Middle frontal gyrus (tissue), 1 donor: ENCODE data around the gene LILRA2.
"Not testable (repeated sequence)": the region's sequence is repeated elsewhere in the genome, so short reads cannot be mapped to it uniquely, and the experiment has no call there.

Experiments used
- DNase-seq: peaks from one replicate; pipeline ENCODE4 v3.0.0-alpha.2; 2015; ENCODE audit warnings: low spot score; ENCODE audit errors: extremely low spot score

LILRA2 gene

DNA sequence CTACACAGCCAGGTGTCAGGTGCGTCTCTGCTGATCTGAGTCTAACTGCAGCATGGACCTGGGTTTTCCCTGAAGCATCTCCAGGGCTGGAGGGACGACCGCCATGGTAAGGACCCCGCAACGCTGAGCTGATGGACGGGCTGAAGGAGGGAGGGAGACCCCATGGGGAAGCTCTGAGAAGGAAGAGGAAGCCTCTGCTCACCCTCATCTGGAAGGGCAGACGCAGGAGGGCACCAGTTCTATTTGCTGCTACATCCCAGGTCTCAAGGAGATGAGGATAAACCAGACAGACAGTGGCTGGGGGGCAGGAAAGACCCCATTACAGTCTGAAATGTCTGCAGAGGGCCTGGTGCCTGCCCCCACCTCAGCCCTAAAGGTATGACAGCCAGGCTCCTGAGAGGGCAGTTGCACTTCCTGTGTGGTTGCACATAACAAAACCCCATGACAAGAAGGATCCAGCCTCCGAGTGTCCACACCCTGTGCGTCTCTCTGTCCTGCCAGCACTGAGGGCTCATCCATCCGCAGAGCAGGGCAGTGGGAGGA is at the start of gene LILRA2:
Gene LILRA2 (plus strand): TSS at position 461 of the 543 bp plus-strand sequence. CDS start 89 bp downstream, outside the sequence.
- no peak for DNase-seq

DNA sequence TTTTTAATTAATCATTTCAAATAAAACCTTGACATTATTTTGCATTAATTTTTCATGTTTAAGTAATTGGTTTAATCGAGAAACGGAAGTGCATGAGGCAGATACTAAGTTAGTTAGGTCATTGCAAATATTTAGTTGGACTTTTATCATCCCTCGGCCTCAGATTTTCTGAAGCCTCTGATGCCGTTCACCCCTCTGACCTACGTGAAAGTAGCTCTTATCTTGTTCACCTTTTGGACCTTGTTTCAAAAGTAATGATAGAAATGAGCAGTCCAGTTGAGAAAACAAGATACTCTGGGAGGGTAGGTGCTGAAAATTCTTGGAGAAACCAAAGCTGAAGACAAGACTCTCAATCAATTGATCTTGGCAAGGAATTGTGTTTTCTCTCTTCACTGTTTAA is 48.0 kb upstream of the LILRA2 start:
- DNase-seq: no peak

DNA sequence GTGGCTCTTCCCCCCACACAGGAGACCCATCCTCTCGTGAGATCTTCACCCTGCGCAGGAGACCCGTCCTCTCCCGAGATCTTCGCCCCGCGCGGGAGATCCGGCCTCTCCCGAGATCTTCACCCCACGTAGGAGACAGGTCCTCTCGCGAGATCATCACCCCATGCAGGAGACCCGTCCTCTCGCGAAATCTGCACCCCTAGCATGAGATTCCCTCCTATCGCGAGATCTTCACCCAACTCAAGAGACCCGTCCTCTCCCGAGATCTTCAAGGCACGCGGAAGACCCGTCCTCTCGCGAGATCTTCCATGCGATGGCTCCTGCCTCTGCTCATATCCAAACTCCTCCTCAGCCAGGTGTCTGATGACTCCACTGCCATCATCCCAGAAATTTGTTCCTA is 46.6 kb upstream of the LILRA2 start:
- no peak for DNase-seq

DNA sequence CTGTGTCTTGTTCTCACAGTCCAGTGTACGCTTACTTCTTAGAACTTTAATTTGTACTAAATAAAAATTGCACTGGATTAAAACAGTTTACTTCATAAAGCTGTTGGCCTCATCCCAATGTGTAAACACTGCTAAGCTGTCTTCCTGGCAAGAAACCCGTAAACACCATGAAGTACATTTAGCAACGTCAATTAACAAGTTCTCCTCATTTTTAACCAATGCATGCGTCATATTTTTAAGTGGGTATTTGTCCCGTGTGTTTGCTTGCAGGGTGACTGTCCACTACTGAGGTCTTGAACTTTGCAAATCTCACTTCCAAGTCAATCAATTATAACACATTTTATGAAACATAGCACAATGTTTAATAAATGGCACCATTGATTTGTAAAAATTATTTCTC is 42.7 kb upstream of the LILRA2 start:
- no peak for DNase-seq

DNA sequence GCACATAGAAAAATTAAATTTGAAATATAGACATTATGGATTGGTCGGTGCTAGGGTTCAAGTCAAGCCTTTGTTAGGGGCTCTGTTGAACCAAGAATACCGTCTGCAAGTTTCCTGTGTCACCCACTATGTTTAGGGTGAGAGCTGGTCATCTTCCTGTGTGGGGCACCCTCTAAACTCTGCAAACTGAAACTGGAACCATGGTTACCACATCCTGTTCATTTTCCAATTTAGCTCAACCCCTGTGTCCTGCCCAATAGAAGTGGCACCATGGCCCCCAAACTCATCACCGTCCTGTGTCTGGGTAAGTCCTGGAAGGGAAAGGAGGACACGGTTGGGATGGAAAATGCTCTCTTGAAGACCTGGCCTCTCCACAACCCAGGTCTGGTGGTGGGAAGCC is 41.1 kb upstream of the LILRA2 start:
- no peak for DNase-seq

DNA sequence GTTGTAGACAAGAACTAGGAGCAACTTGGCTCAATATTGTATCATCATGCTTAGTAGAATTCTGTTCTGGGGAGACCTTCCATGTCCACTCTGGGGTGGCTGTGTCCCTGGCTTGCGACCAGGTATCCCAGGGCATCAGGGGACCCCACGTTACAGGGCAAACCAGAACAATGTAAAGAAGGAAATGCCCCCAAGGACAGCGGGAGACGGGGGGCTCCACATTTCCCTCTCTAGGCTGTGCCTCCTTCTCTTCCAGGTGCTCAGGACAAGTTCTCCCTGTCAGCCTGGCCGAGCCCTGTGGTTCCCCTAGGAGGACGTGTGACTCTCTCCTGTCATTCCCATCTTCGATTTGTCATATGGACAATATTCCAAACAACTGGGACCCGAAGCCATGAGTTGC is 40.1 kb upstream of the LILRA2 start:
- no peak for DNase-seq

DNA sequence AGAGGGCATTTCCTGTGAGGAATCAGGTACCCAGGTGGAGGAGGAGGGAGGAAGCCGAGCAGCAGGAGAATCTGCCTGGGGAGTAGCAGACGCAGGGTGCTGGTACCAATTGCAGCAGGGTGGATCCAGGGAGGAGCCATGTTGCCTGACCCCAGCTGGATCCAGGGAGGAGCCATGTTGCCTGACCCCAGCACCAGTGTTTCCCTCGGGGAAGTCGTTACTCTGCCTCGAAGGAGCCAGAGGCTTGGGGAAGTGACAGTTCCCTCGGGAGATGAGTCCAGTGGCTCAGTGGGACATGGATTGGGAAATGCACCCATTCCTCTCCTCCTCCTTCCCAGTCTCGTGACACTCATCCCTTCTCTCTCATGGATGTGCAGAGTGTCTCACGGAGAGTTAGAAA is 39.4 kb upstream of the LILRA2 start:
- no peak for DNase-seq

DNA sequence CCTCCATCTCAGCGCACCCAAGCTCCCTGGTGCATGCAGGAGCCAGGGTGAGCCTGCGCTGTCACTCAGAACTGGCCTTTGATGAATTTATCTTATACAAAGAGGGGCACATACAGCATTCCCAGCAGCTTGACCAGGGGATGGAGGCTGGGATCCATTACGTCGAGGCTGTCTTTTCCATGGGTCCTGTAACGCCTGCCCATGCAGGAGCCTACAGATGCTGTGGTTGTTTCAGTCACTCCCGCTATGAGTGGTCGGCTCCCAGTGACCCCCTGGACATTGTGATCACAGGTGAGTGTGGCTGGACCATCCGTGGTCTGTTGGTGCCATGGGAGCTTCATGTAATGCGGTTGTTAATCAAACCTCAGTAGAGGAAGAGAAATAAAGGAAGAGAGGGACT is 38.0 kb upstream of the LILRA2 start:
- no peak for DNase-seq

DNA sequence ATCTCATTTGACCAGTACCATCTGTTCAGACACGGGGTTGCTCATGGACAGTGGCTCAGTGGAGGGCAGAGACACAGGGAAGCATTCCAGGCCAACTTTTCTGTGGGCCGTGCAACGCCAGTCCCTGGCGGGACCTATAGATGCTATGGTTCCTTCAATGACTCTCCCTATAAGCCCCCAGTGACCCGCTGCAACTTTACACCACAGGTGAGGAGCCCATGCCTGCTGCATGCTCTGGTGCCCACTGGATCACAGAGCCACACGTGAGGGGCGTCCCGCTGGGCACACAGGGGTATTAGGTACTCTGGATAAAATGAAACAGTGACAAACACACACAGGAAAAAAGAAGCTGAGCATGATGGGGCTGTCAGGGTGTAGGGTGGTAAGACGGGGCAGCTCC is 36.6 kb upstream of the LILRA2 start:
- DNase-seq: no peak

DNA sequence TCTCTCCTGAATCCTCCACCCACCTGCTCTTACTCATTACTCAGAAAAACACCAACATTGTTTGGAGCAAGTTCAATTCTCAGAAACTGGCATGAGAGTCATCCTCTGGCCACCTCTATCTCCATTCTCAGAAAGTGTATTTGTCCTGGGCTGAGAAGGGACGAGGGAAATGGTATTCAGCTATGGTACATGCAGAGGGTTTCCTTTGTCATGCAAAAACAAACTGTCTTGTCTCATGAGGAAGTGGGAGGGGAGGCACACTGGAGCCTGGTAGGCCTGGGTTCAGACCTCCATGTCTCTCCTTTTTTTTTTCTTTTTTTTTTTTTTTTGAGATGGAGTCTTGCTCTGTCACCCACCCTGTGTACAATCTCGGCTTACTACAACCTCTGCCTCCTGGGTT is 31.9 kb upstream of the LILRA2 start:
- DNase-seq: no peak

DNA sequence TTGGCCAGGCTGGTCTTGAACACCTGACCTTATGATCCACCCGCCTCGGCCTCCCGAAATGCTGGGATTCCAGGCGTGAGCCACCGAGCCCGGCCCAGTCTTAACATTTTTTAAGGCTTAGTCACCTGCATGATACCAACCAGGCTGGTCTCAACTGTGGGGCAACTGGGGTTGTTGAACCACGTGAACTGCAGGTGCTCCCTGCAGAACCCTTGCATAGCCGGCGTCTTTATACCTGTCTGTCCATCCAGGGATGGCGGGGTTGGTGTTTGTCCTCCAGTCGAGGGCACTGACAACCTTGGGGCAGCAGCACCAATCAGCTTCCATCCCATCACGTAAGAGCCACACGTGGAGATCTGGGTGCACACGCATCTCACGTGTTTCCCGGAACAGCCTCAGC is 24.8 kb upstream of the LILRA2 start:
- no peak for DNase-seq

DNA sequence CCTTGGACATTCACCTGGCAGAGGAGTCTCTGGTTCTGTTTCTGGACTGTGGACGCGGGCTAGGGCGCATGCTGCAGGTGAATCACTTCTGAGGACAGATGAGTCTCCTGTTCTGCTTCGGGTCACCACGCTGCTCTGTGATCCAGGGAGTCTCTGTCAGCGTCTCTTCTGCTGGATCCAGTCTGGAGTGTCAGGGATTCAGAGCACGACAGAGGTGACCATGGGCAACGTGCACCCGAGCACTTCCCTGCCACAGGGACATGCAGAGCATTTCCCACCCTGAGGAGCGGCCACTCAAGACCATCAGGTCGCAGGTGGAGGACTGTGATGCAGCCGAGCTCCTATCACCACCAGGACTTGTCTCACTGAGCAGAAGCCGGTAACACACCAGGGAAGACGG is 24.4 kb upstream of the LILRA2 start:
- no peak for DNase-seq

DNA sequence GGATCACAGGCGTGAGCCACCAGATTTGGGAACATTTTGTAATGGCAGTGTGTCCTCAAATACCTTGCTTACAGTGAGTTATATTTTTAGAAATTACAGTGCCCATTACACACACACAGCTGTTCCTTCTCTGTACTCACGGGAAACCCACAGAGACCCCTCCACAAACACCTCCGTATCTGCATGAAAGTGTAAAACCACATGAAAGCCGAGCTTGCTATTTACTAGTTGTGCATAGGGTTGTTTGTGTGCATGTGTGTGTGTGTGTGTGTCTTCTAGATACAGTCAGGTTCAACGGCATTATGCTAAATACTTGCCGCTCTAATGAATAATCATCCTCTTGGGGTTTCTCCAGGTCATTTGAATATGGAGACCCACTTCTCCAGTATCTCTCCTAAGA is 22.3 kb upstream of the LILRA2 start:
- DNase-seq: no peak

DNA sequence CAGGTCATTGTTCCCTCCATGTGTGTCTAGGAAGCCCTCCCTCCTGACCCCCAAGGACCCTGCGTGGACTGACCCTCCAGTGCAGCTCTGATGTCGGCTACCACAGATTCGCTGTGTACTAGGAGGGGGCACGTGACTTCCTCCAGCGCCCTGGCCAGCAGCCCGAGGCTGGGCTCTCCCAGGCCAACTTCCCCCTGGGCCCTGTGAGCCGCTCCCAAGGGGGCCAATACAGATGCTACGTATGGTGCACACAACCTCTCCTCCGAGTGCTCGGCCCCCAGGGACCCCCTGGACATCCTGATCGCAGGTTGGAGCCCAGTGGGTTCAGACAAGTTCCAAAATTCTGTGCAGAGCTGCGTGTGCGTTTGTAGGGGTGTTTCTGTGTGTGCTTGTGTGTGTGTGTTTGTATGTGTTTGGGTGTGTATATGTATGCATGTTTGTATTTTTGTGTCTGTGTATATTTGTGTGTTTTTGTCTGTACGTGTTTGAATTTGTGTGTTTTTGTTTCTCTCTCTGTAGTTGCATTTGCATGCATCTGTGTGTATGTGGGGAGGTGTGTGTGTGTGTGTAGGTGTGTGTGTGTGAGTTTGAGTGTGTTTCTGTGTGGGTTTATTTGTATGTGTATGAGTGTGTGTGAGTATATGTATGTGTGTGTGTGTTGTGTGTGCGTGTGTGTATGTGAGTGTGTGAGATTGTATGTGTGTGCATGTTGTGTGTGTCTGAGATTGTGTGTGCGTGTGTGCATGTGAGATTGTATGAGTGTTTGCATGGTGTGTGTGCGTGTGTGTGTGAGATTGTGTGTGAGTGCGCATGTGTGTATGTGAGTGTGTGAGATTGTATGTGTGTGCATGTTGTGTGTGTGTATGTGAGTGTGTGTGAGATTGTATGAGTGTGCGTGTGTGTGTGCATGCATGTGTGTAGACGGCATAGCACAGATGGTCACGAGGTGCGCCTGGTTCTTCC is 21.4 kb upstream of the LILRA2 start:
- DNase-seq: no peak

DNA sequence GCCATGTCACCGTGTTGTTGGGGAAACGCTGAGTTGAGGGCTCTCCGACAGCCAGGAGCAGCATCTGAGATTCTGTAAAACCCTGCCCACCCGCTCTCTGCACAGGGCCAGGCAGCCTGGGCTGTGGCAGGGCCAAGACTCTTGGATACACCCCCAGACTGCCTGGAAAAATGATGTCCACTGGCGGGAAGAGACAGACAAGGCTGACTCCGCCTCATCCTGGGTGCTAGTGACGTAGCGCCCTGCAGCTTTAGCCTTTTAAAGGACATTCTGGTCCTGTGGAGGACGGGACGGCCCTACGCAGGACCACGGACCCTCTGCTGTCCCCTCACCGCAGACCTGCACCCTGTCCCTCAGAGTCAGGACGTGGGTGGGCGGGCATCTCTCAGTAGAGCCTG is 20.7 kb upstream of the LILRA2 start:
- no peak for DNase-seq

DNA sequence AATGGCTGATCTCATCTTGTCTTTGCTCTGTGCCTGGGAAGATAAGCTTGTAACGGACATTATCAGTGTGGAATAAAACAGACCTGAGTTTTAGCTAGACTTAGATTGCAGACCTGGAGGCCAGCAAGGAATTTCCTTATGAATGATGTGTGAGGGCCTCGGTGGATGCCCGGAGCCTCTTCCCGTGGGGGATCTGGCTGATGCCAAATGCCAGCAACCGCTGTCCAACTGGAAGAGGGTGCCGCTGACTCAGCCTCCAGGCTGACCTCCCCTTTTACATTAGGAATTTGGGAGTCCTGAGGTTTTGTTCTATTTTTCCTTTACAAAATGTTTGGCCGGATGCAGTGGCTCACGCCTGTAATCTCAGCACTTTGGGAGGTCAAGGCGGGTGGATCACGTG is 19.6 kb upstream of the LILRA2 start:
- no peak for DNase-seq

DNA sequence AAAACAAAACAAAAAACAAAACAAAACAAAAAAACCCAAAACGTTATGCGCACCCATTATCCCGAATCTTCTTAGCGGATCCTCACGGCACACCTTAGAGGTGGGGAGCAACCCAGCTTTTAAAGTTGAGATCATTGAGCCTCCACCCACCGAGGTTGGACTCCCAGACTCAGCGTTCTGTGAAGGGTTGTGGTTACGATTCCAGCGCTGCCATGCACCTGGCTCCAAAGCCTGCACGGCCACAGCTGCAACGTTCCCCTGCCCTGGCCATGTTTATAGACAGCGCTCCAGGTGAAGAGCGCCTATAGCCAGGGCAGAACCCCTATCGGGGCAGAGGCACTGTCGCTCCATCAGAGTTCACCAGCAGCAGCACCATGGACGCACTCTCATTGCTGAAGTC is 18.7 kb upstream of the LILRA2 start:
- DNase-seq: no peak

DNA sequence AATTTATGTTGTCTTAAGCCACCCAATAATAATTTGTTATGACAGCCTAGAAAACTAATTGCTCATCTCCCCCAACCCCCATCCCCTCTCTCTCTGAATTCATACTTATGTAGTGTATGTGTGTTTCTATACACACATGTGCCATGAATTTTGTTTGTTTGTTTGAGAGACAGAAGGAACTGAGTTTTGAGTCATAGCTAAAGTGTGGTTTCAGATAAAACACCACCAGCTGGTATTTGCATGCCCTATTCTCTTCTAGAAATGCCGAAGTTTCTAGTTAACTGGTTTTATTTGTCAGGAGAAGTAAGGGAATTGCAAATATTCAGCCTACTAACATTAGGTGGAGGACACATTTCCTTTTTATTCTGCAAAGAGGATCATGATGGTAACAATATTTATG is 17.4 kb upstream of the LILRA2 start:
- DNase-seq: no peak

DNA sequence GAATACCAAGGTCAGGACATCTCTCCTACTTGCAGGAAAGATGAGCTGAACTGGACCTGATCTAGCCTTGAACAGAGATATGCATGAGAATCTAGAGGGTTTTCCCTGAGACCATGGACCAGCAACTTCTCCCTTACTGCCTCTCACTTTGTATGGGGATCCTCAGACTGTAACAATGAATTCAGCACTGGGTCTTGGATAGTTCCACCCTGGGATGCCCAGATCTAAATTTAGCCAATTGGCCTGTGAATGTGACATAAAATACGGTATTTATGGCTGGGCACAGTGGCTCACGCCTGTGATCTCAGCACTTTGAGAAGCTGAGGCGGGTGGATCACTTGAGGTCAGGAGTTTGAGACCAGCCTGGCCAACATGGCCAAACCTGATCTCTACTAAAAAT is 15.3 kb upstream of the LILRA2 start:
- DNase-seq: no peak

DNA sequence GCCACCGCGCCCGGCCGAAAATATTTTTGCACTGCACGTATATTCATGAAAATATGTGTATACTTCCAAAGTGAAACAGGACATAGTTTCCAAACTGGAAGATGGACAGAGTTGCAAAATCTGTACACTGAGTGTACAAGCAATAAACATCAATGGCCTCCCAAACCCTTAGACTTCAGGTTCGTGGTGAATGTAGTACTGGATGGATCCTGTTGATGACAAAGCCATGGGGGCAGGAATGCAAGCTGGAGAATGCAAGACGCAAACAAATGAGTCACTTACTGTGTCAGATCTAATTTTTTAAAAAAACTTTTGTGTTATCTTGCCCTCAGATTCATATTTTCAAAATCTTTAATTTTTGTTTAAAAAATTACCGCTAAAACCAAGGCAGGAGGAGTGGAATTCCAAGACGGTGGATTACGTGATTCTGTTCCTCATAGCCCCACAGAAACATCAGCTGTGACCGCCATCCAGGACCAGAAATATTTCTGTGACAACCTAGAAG is 12.7 kb upstream of the LILRA2 start:
- DNase-seq: no peak

DNA sequence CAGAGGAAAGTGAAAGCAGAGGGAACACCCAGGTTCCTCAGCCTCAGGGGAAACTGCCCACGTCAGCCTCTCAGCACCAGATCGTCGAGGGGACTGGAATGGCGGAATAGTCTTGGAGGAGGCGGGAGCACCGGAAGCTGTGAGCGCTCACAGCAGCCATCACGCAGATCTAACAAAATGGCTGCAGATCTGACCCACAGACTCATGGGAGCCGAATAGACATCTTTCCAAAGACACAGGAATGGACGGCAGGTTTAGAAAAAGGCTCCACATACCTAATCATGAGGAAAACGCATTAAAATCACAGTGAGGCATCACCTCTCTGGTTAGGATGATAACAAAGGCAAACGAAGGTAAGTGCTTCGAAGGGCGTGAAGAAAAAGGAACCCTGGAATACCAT is 11.8 kb upstream of the LILRA2 start:
- DNase-seq: no peak

DNA sequence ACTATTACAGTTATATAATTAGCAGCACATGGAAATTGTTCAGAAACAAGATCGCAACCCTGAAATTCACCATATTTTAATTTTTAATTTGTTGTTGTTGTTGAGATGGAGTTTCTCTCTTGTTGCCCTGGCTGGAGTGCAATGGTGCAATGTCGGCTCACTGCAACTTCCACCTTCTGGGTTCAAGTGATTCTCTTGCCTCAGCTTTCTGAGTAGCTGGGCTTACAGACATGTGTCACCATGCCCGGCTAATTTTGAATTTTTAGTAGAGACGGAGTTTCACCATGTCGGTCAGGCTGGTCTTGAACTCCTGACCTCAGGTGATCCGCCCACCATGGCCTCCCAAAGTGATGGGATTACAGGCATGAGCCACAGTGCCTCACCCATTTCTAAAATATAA is 10.4 kb upstream of the LILRA2 start:
- not testable (repeated sequence) for DNase-seq

DNA sequence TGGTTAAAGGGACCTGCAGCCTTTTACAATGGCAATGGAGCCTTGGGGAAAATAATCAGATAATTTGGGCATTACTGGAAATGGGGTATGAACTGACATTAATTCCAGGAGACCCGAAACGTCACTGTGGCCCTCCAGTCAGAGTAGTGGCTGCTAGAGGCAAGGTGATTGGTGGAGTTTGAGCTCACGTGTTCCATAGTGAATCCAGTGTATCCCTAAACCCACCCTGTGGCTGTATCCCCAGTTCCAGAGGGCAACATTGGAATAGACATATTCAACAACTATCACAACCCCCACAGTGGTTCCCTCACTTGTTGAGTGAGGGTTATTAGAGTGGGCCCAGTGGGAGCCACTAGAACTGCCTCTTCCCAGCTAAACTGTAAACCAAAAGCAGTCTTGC is 3.3 kb upstream of the LILRA2 start:
- DNase-seq: no peak
